Medulla oblongata (tissue), 1 donor: Measurements from ENCODE around the gene SEC31A.

Source experiments
- DNase-seq: peaks from one replicate; pipeline ENCODE4 v3.0.0-alpha.2; 2015; ENCODE audit errors: extremely low spot score

Gene SEC31A

GRCh38 chr4:82791179-82791578, 99.8 kb downstream of the SEC31A start:
- no peak for DNase-seq

- DNase-seq, result no peak
Observed at GRCh38 chr4:82790060-82790660, 100.8 kb downstream of the SEC31A start.

GRCh38 chr4:82789025-82789776, 101.8 kb downstream of the SEC31A start:
- DNase-seq, result no peak

GRCh38 chr4:82787342-82787741, 103.6 kb downstream of the SEC31A start:
- no peak for DNase-seq

GRCh38 chr4:82786828-82787227, 104.1 kb downstream of the SEC31A start:
- DNase-seq, result no peak

GRCh38 chr4:82785611-82786400, 105.1 kb downstream of the SEC31A start:
- DNase-seq, result no peak

- no peak for DNase-seq
Observed at GRCh38 chr4:82784681-82785610, 106.0 kb downstream of the SEC31A start.

GRCh38 chr4:82782626-82783345, 108.2 kb downstream of the SEC31A start:
- no peak for DNase-seq

GRCh38 chr4:82780752-82781231, 110.2 kb downstream of the SEC31A start:
- peak; percentile 81 for DNase-seq

GRCh38 chr4:82780170-82780751, 110.7 kb downstream of the SEC31A start:
- no peak for DNase-seq

GRCh38 chr4:82779032-82779431, 111.9 kb downstream of the SEC31A start:
- no peak for DNase-seq

- DNase-seq, result no peak
Observed at GRCh38 chr4:82777857-82778525, 113.0 kb downstream of the SEC31A start.

- no peak for DNase-seq
Observed at GRCh38 chr4:82776925-82777542, 113.9 kb downstream of the SEC31A start.

GRCh38 chr4:82775243-82775642, 115.7 kb downstream of the SEC31A start:
- DNase-seq, result no peak

- peak; percentile 77 for DNase-seq
Observed at GRCh38 chr4:82774711-82775171, 116.2 kb downstream of the SEC31A start.

GRCh38 chr4:82773057-82773456, 117.9 kb downstream of the SEC31A start:
- DNase-seq, result no peak

- DNase-seq, result peak; percentile 97
Observed at GRCh38 chr4:82770607-82771006, 120.3 kb downstream of the SEC31A start.
